Upper lobe of right lung (tissue), 1 donor: Measurements from ENCODE around the gene POTEB3. TPM values are rescaled to one million over a fixed set of nuclear protein-coding genes. Genes with fewer than 3 reads are reported as not detected.
"Not testable (repeated sequence)": the region's sequence is repeated elsewhere in the genome, so short reads cannot be mapped to it uniquely, and the experiment has no call there.

Source experiments
- ATAC-seq: fragments of 200-7000 bp; cut with Tn5 transposase; one replicate; pipeline ENCODE4 v1.9.1; 2020; ENCODE audit warnings: mild to moderate bottlenecking, moderate library complexity
- DNase-seq: peaks from one replicate; pipeline ENCODE4 v3.0.0-alpha.2; 2020
- H3K27ac ChIP-seq: fragments of 200-600 bp; one replicate; pipeline ENCODE4 v1.8.0; 2022
- H3K27me3 ChIP-seq: fragments of 200-600 bp; one replicate; pipeline ENCODE4 v1.8.0; 2022; ENCODE audit warnings: mild to moderate bottlenecking
- H3K36me3 ChIP-seq: fragments of 200-600 bp; one replicate; pipeline ENCODE4 v1.8.0; 2022
- H3K4me1 ChIP-seq: fragments of 200-600 bp; one replicate; pipeline ENCODE4 v1.8.0; 2022
- H3K4me3 ChIP-seq: fragments of 200-600 bp; one replicate; pipeline ENCODE4 v1.8.0; 2022; ENCODE audit warnings: mild to moderate bottlenecking
- H3K9me3 ChIP-seq: fragments of 200-600 bp; one replicate; pipeline ENCODE4 v1.8.0; 2022
- intact Hi-C: fragments of 100-400 bp; cut with DNase I; formaldehyde crosslinking; loops from one replicate; pipeline ENCODE4 v1.11.0; 2022
- long read RNA-seq: library from polyadenylated mRNA; unstranded; transcript quantifications from one replicate; pipeline ENCODE4 v2.0.0, GENCODE V29; 2021
- total RNA-seq: library from RNA; stranded (reverse); fragmentation: NEBNext Ultra II Directional; extraction: Animal tissue kit (Norgen Biotek cat#: 25700); gene quantifications from one replicate; pipeline ENCODE4 v1.2.1, GENCODE V29; 2021
- donor health status: DM: no; HTN: yes; CAD: no; lungs with severe emphysema.

The POTEB3 gene
- total RNA-seq, result not detected
- long read RNA-seq, result 0 reads

DNA sequence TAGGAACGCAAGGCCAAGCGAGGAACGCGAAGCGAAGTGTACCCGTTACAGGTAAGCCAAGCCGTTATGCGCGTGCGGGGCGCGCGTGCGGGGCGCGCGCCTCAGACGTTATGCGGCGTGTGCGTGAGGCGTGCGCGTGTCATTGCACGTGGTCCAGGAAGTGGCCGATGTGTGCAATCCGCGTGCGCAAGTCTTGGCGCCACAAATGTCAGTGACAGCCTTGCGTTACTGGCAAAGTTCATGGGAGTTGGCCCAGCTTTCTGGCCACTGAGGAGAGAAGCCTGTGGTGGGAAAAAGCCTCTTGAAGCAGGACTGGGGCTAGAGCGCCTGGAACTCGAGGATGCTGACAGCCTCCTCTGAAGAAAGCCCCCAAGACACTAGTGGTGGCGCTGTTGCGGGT is at the start of gene POTEB3:
Gene POTEB3 (minus strand): TSS at position 101 of the 400 bp plus-strand sequence. CDS start 488 bp downstream, outside the sequence.
- H3K4me1 ChIP-seq, ATAC-seq, H3K27ac ChIP-seq, H3K4me3 ChIP-seq, DNase-seq, intact Hi-C loops, H3K27me3 ChIP-seq, H3K9me3 ChIP-seq, H3K36me3 ChIP-seq: not testable (repeated sequence)

DNA sequence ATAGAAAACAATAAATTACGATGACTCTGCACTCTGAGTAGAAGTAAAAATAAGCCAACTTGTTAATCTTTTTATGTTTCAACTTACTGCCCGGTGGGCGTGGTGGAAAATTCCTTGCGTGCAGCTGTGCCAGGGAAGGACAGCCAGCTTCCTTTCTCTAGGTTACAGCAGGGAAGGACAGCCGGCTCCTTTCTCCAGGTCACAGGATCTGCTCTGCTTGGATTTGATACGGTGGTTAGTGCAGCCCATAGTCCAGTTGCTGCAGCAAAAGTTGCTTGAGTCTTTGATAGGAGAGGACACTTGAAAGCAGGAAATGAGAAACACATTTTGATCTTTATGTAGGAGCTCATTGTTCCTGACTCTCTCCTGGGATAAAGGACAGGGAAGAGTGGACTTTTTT is 13.4 kb upstream of the POTEB3 start:
- H3K4me1 ChIP-seq, H3K4me3 ChIP-seq, H3K27ac ChIP-seq, ATAC-seq, H3K36me3 ChIP-seq, intact Hi-C loops, H3K27me3 ChIP-seq, DNase-seq, H3K9me3 ChIP-seq: not testable (repeated sequence)

DNA sequence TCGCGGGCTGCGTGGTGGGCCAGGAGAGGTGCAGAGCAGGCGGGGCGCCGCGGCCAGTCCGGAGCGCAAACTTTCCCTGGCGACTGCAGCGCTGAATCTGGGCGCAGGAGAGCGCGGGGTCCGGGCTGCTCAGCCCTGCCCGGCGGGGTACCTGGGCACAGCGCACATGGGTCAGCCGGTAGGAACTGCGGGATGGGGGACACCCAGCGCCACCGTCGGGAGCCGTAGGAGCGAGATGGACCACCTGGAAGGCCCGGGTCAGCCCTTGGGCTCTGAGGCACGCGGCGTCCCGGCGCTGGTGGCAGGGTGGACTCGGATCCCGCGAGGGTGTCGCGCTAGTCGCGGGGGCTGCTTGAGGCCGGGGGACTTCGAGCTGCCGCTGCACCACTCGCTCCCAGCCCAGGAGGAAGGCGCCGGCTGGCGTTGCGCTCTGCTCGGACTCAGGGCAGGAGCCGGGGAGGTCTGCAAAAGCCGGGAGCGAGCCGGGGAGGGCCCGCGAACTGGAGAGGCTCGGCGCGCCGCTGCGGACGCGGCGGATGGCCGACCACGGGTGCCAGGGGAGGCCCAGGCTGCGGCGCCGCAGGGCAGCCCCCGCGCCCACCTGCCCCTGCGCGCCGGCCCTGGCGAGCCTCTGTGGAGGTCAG is 11.7 kb upstream of the POTEB3 start:
- intact Hi-C loops, H3K36me3 ChIP-seq, H3K4me1 ChIP-seq, H3K9me3 ChIP-seq, H3K4me3 ChIP-seq, H3K27ac ChIP-seq, H3K27me3 ChIP-seq, DNase-seq: not testable (repeated sequence)
- ATAC-seq, result peak; percentile 52

DNA sequence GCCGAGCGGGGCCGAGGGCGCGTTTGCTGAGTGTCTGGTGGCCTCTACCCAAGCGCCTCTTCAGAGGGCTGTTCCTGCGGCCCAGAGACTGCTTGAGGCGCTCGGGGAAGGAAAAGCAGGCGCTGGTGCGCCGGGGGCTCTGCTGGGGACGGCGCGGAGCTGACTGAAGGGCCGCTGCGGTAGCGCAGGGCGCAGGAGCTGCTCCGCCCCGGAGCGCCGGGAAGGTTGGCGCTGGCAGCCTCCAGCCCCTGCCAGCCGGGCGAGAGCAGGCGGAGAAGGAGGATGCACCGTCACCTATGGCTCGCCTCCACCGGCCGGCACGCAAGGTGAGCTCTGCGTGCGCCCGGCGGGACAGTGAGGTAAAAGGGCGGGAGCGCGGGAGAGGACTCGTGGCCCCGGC is 11.2 kb upstream of the POTEB3 start:
- intact Hi-C loops, DNase-seq, H3K4me1 ChIP-seq, H3K27ac ChIP-seq, H3K4me3 ChIP-seq, H3K9me3 ChIP-seq, H3K36me3 ChIP-seq, H3K27me3 ChIP-seq: not testable (repeated sequence)
- ATAC-seq, result peak; percentile 43

DNA sequence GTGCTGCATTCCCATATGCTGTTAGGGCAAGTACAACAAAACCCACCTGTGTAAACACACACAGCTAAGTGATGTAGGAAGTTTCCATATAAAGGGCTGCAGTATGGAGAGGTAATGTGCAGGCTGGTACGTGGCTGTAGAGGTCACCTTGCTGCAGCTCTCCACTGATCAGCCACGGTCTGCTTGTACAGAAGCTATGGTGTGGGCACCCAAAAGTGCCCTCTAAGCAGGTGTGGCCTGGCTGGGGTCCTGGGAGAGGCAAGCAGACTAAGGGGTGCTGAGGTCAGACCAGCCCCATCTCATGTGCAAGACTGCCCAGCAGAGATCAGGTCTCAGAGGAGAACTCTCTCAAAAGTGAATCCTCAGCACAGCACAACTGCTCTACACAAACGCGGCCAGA is 32.9 kb downstream of the POTEB3 start:
- H3K4me3 ChIP-seq, ATAC-seq, H3K27ac ChIP-seq, H3K36me3 ChIP-seq, H3K4me1 ChIP-seq, H3K9me3 ChIP-seq, intact Hi-C loops, H3K27me3 ChIP-seq: not testable (repeated sequence)
- peak; percentile 46 for DNase-seq

DNA sequence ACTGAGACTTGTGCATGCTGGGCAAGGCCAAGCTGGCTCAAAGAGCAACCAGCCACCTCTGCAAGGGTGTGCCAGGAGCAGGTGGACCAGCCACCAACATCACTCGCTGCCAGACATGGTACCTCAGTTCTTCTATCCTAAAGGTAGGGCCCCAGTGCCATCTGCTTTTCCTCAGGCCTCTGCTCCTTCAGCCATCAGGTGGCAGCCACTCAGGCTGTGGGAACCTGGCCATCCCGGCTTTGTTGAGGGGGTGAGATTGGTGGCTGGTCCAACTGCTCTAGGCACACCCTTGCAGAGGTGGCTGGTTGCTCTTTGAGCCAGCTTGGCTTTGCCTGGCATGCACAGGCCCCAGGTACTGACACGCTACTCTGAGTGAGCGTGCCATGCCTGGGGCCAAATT is 38.8 kb downstream of the POTEB3 start:
- H3K4me1 ChIP-seq, H3K36me3 ChIP-seq, H3K9me3 ChIP-seq, H3K27me3 ChIP-seq, H3K27ac ChIP-seq, intact Hi-C loops, H3K4me3 ChIP-seq, ATAC-seq: not testable (repeated sequence)
- DNase-seq, result peak; percentile 63

DNA sequence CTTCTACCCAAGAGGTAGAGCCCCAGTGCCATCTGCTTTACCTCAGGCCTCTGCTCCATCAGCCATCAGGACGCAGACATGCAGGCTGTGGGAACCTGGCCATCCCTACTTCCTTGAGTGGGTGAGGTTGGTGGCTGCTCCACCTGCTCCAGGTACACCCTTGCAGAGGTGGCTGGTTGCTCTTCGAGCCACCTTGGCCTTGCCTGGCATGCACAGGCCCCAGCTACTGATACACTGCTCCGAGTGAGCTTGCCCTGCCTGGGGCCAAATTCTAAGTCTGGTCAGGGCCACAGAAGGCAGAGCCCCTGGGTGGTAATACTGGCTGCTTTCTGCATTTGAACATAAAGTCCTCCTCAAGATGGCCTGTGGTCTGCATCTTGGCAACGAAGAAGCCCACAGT is 41.2 kb downstream of the POTEB3 start:
- peak; percentile 57 for DNase-seq
- H3K9me3 ChIP-seq, H3K27ac ChIP-seq, ATAC-seq, intact Hi-C loops, H3K27me3 ChIP-seq, H3K4me1 ChIP-seq, H3K4me3 ChIP-seq, H3K36me3 ChIP-seq: not testable (repeated sequence)

DNA sequence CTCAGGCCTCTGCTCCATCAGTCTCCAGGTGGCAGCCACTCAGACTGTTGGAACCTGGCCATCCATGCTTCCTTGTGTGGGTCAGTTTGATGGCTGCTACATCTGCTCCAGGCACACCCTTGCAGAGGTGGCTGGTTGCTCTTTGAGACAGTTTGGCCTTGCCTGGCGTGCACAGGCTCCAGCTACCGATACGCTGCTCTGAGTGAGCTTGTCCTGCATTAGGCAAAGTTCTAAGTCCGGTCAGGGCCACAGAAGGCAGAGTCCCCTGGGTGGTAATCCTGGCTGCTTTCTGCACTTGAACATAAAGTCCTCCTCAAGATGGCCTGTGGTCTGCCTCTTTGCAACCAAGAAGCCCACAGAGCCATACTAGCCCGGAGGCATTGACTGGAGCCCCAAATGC is 41.8 kb downstream of the POTEB3 start:
- H3K4me1 ChIP-seq, intact Hi-C loops, H3K4me3 ChIP-seq, H3K36me3 ChIP-seq, H3K27me3 ChIP-seq, H3K9me3 ChIP-seq, ATAC-seq, H3K27ac ChIP-seq: not testable (repeated sequence)
- DNase-seq, result peak; percentile 60

DNA sequence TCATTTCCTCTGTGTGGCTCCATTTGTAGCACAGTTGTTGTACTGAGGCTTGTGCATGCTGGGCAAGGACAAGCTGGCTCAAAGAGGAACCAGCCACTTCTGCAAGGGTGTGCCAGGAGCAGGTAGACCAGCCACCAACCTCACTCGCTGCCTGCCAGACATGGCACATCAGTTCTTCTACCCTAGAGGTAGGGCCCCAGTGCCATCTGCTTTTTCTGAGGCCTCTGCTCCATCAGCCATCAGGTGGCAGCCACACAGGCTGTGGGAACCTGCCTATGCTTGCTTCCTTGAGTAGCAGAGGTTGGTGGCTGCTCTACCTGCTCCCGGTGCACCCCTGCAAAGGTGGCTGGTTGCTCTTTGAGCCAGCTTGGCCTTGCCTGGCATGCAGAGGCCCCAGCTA is 42.6 kb downstream of the POTEB3 start:
- intact Hi-C loops, ATAC-seq, H3K27me3 ChIP-seq, H3K9me3 ChIP-seq, H3K27ac ChIP-seq, H3K4me3 ChIP-seq, H3K4me1 ChIP-seq, H3K36me3 ChIP-seq: not testable (repeated sequence)
- DNase-seq, result peak; percentile 46

DNA sequence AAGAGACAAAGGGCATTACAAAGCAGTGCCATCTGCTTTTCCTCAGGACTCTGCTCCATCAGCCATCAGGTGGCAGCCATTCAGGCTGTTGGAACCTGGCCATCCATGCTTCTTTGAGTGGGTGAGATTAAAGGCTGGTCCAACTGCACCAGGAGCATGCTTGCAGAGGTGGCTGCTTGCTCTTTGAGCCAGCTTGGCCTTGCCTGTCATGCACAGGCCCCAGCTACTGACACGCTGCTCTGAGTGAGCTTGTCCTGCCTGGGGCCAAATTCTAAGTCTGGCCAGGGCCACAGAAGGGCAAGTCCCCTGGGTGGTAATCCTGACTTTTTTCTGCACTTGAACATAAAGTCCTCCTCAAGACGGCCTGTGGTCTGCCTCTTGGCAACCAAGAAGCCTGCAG is 43.1 kb downstream of the POTEB3 start:
- H3K9me3 ChIP-seq, ATAC-seq, H3K4me1 ChIP-seq, intact Hi-C loops, H3K27ac ChIP-seq, H3K4me3 ChIP-seq, H3K27me3 ChIP-seq, H3K36me3 ChIP-seq: not testable (repeated sequence)
- peak; percentile 42 for DNase-seq

DNA sequence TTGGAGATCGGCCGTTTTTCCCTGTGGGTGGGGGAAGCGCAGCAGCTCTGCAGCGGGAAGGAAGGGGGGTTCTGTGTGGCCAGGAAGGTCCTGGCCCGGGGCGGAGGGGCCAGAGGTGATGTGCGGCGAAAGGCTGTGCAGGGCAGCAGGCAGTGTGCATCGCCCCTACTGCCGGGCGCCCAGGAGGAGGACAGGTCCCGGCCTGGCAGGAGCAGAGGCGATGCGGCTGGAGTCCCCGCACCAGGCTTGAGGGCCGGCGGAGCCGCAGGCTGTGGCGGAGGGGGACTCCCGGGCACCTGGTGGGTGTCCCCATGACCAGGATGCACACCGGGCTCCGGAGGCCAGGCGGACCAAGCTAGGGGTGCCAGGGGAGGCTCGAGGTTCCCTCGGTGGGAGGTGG is 54.3 kb downstream of the POTEB3 start:
- peak; percentile 64 for DNase-seq
- ATAC-seq, H3K9me3 ChIP-seq, H3K27me3 ChIP-seq, H3K4me3 ChIP-seq, H3K27ac ChIP-seq, intact Hi-C loops, H3K4me1 ChIP-seq, H3K36me3 ChIP-seq: not testable (repeated sequence)

DNA sequence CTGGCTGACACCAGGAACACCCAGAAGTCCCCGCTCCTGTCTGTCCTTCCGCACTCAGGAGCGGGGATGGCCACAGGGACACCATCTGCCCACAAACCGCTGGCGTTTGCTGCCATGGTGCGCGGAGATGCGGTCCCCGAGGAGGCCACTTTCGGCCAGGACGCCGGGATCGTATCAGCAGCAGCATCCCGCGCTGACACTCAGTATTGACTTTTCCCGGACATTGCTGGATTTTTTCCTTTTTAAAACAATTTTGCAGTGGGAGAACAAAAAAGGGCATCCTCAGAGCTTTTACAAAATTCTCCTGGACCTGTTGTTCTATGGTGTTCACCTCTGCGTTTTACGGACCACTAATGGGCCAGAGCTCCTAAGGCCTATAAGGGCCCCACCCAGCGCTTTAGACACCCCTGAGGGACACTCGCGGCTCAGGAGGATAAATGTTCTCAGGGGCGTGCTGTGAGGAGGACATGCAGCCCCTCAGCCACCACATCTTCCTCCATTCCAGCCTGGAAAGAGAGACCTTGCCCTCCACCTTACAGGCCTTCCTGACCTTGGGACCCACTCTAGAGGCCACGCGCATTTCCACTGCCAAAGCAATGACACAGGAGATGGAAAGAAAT is 56.3 kb downstream of the POTEB3 start:
- peak; percentile 53 for DNase-seq
- H3K36me3 ChIP-seq, H3K27ac ChIP-seq, H3K9me3 ChIP-seq, H3K4me1 ChIP-seq, H3K27me3 ChIP-seq, ATAC-seq, H3K4me3 ChIP-seq, intact Hi-C loops: not testable (repeated sequence)

DNA sequence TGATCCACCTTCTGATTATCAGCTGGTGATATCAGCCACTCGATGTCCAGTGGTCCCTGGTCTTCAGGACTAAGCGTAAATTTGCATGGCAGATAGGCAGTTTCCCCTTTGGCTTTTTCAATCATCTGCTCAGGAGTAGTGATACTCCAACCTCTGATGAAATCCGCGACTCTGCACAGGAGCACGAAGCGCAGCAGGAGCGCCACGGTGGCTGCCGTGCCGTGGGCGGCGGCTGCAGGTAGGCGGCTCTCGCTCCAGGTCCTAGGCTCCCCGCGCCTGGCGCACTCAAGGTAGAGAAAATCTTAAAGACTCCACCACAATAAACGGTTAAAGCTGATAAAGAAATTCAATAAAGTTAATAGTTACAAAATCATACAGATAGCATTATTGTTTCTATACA is 66.6 kb downstream of the POTEB3 start:
- H3K4me3 ChIP-seq, intact Hi-C loops, ATAC-seq, H3K27ac ChIP-seq, H3K4me1 ChIP-seq, H3K27me3 ChIP-seq, H3K36me3 ChIP-seq, H3K9me3 ChIP-seq: not testable (repeated sequence)
- peak; percentile 55 for DNase-seq

DNA sequence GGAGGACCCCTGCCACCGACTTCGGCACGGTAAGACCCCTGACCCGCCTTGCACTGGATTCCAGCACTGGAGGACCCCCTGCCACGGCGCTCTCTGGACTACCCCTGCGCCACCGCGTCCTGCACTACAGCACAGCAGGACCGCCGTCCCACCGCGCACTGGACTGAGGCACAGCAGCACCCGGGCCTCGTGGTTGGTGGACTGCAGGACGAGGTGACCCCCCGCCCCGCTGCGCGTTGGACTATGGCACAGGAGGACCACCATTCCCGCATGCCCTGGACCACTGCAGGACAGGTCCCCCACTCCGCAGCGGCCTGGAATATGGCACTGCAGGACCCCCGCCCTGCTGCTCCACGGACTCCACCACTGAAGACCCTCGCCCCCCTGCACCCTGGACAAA is 71.1 kb downstream of the POTEB3 start:
- intact Hi-C loops, H3K27me3 ChIP-seq, H3K27ac ChIP-seq, H3K4me1 ChIP-seq, H3K4me3 ChIP-seq, H3K36me3 ChIP-seq, H3K9me3 ChIP-seq, ATAC-seq: not testable (repeated sequence)
- DNase-seq, result peak; percentile 43

DNA sequence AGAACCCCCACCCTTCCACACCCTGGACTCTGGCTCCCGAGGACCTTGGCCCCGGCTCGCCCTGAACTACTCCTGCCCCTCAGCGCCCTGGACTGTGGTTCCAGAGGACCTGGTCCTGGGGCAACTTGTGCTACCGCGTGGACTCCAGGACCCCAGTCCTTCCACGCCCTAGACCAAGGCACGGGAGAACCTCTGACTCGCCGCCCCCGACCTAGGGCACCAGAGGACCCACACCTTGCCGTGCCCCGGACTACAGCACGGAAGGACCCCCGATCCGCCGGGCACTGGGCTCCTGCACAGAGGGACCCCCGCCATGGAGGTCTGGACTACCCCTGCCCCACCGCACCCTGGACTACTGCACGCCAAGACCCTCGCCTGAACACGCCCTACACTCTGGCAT is 71.7 kb downstream of the POTEB3 start:
- ATAC-seq, H3K36me3 ChIP-seq, H3K27ac ChIP-seq, intact Hi-C loops, H3K4me3 ChIP-seq, H3K9me3 ChIP-seq, H3K4me1 ChIP-seq, H3K27me3 ChIP-seq: not testable (repeated sequence)
- DNase-seq, result peak; percentile 67
